Mucosa of descending colon (tissue), 3 donors: ENCODE data around the gene PPFIBP2. TPM values are rescaled to one million over a fixed set of nuclear protein-coding genes. Genes with fewer than 3 reads are reported as not detected.
A peak's percentile ranks its signal among the peaks of the same experiment; 100 is the strongest.

ENCODE experiments used
- ATAC-seq: fragments of 200-7000 bp; cut with Tn5 transposase; one replicate; pipeline ENCODE4 v1.9.1; 2020; ENCODE audit warnings: mild to moderate bottlenecking, moderate library complexity
- DNase-seq, 3 donors: peaks; one replicate each; pipeline ENCODE4 v3.0.0-alpha.2; 2020
- H3K36me3 ChIP-seq: fragments of 200-600 bp; one replicate; pipeline ENCODE4 v1.8.0; 2021; ENCODE audit warnings: low read depth, mild to moderate bottlenecking
- H3K4me1 ChIP-seq: fragments of 200-600 bp; one replicate; pipeline ENCODE4 v1.8.0; 2021; ENCODE audit warnings: low read depth, mild to moderate bottlenecking
- H3K4me3 ChIP-seq: fragments of 200-600 bp; one replicate; pipeline ENCODE4 v1.8.0; 2021; ENCODE audit warnings: mild to moderate bottlenecking
- H3K9me3 ChIP-seq: fragments of 200-600 bp; one replicate; pipeline ENCODE4 v1.8.0; 2021; ENCODE audit warnings: mild to moderate bottlenecking
- intact Hi-C, 2 donors: fragments of 100-400 bp; cut with DNase I in 1 of 2; cut with micrococcal nuclease in 1 of 2; formaldehyde crosslinking; loops; one replicate each; pipeline versions ENCODE4 v1.11.0 to v1.11.1; 2022; cut with DNase I, micrococcal nuclease
- total RNA-seq, 3 donors: library from RNA; stranded (reverse); fragmentation: NEBNext Ultra II Directional in 2 of 3; extraction: Animal tissue kit (Norgen Biotek cat#: 25700) in 2 of 3; gene quantifications; one replicate each; pipeline versions ENCODE4 v1.2.1 to v1.2.4, GENCODE V29; 2021 to 2023
- TF ChIP-seq, protein P1 (sequence below): fragments of 200-600 bp; IDR thresholded peaks from one replicate; pipeline ENCODE4 v1.8.0; 2022; ENCODE audit warnings: antibody characterized with exemption, mild to moderate bottlenecking
- donor health status: DM: no; HTN: no; CAD: no; lungs with moderate emphysema.
- donor health status: DM: no; HTN: no; CAD: no.
- donor health status: DM: no; HTN: yes; CAD: no.

PPFIBP2 gene
- total RNA-seq, 3 donors from 2014 or later = 40.1 to 83.5 (median 69.2) TPM

DNA sequence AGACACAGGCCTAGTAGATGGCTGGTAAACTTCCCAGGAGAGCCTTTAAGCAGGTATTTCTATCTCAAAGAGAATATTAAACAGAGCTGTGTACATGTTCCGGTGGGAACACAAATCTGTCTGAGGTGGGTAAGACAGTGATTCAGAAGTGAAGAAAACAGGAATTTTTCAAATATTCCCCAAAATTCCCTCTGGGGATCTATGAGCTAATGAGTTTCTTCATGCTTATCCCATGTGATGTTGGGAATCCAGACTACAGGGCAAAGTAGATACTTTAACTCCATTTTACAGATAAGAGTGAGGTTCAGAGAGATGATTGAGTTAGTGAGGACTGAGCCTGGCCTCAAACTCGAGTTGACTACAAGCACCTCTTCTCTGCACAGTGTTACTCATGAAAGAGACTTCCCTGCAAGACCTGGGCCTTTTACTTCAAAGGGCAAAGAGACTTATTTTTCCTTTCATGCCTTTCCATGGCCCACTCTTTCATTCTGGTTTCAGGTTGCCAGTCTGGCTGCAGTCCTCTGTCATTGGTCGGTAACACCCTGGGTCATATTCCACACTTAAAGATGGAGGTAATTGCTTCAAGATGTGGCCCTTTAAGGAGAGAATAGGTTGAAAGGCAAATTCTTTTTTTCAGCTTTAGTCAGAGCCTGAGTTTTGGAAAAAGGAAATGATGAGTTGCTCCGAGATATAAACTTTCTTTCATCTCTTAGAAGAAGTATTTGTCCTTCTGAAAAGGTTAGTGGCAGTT lies 89.4 kb downstream of the PPFIBP2 start:
- H3K9me3 ChIP-seq = no peaks in the 10 kb centered on the region
- H3K4me3 ChIP-seq = no peak overlapping the region
- no peak for ATAC-seq
- intact Hi-C loops = no loop called here
- no peak for DNase-seq
- no peaks in the 10 kb centered on the region for H3K36me3 ChIP-seq
- H3K4me1 ChIP-seq = peaks cover 18% of the 10 kb centered on the region
- TF ChIP-seq, protein P1, sequence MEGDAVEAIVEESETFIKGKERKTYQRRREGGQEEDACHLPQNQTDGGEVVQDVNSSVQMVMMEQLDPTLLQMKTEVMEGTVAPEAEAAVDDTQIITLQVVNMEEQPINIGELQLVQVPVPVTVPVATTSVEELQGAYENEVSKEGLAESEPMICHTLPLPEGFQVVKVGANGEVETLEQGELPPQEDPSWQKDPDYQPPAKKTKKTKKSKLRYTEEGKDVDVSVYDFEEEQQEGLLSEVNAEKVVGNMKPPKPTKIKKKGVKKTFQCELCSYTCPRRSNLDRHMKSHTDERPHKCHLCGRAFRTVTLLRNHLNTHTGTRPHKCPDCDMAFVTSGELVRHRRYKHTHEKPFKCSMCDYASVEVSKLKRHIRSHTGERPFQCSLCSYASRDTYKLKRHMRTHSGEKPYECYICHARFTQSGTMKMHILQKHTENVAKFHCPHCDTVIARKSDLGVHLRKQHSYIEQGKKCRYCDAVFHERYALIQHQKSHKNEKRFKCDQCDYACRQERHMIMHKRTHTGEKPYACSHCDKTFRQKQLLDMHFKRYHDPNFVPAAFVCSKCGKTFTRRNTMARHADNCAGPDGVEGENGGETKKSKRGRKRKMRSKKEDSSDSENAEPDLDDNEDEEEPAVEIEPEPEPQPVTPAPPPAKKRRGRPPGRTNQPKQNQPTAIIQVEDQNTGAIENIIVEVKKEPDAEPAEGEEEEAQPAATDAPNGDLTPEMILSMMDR = no peak

DNA sequence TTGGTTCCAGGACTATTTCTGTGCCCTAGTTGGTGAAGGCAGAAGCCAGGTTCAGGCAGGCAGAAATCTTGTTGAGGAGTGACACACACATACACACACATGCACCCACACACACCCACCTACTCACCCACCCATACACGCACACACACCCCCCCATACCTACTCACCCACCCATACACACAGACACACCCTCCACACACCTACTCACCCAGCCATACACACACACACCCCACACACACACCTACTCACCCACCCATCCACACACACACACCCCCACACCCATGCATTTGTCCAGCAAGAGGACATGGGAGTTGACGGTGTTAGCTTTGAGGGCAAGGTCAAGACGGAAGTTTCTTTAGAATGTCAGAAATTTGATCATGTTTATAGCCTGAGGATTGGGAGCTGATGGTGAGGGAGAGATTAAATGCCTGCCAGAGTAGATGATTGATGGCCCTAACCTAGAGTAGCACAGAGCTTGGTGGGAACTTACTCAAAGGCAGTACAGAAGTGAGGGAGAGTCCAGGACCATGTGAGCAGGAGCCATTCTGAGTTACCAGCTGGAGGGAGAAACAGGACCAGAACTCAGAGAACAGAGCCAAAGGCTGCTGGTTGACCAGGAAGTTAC lies 90.6 kb downstream of the PPFIBP2 start:
- intact Hi-C loops = no loop called here
- TF ChIP-seq, protein P1 = no peak
- no peaks in the 10 kb centered on the region for H3K9me3 ChIP-seq
- H3K4me1 ChIP-seq = peaks cover 23% of the 10 kb centered on the region
- H3K36me3 ChIP-seq = no peaks in the 10 kb centered on the region
- no peak overlapping the region for H3K4me3 ChIP-seq
- peak; percentile 64 to 70 (median 69) for DNase-seq
- ATAC-seq = peak; percentile 83

DNA sequence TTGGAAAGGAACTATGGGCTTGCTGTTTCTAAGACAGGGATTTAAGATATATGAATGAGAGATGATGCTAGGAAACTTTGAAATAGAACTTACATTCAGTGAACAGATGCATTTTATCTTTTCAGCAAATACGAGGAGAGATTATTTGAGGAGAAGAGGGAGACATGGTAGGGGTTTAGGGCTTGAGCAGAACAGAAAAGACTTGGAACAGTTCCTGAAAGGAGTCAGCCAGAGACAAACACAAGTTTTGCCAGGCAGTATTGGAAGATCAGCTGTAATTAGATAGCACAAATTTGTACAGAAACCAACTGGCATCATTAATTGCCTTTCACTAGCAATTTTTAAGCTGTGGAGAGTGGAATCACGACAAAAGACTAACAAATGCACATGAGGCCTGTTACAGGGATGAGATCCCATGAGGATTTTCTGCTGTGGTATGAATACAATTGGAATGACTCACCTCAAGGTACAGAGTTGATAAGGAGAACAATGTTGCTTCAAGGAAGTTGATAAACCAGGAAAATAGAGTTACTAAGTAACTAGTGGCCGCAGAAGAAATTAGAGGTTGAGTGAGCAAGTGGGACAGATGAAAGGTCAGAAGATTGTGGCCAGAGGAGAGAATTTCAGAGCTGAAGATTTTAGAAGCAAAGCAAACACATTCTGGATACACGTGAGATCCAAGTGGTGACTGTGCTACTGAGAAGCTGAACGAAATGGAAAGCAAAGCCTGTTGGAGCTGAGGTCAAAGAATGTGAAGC lies 91.6 kb downstream of the PPFIBP2 start:
- no peak for DNase-seq
- ATAC-seq = peak; percentile 83
- no peak overlapping the region for H3K4me3 ChIP-seq
- no peaks in the 10 kb centered on the region for H3K9me3 ChIP-seq
- intact Hi-C loops = no loop called here
- TF ChIP-seq, protein P1 = no peak
- H3K4me1 ChIP-seq = peaks cover 20% of the 10 kb centered on the region
- H3K36me3 ChIP-seq = no peaks in the 10 kb centered on the region

DNA sequence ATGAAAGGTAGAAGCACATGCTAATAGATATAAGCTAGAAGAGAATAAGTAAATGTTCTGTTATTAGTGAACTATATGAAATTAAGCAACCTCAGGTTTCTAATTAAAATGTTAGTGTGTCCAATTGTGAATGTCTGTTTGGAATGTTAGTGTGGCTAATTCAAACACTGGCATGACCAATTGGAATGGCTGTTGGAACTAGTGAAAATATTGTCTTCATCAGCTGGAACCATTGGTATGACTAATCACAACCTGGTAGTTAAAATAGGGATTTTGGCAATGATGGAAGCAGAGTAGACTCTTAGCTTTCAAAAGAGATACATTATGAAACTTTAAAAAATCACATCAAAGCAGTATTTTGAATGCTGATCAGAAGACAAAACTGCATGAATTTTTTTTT lies 92.7 kb downstream of the PPFIBP2 start:
- H3K4me1 ChIP-seq = peaks cover 23% of the 10 kb centered on the region
- TF ChIP-seq, protein P1 = no peak
- ATAC-seq = no peak
- intact Hi-C loops = no loop called here
- no peaks in the 10 kb centered on the region for H3K36me3 ChIP-seq
- DNase-seq = no peak
- no peak overlapping the region for H3K4me3 ChIP-seq
- no peaks in the 10 kb centered on the region for H3K9me3 ChIP-seq

DNA sequence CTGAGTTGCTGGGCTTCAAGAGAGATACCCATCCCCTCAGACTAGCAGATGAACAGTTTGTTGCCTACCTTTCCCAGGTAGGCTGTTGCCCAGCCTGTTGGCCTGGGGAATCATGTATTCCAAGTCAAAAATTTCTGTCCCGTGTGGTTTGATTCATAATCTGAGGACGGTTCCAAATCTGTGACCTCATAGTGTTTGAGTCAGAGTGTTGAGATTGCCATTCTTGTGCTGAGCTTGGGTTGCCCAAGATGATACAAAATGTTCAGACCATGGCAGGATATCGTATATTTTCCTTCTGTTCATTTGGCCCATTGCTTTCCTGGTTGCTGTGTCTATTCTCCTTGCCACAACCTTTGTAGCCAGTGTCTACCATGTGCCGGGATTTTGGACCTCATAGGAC lies 95.2 kb downstream of the PPFIBP2 start:
- ATAC-seq = no peak
- H3K4me3 ChIP-seq = no peak overlapping the region
- H3K4me1 ChIP-seq = peaks cover 41% of the 10 kb centered on the region

More for the DNA sequence above, 95.2 kb downstream of the PPFIBP2 start:
- intact Hi-C loops = no loop called here
- no peak for DNase-seq
- Histone ChIP-seq H3K36me3 (no peaks in the 10 kb centered on the region), H3K9me3 (no peaks in the 10 kb centered on the region)
- TF ChIP-seq, protein P1 = no peak
